Dedifferentiated amniotic fluid mesenchymal stem cell (primary cell): ENCODE measurements around the gene CDCA8.
"Not testable (repeated sequence)": the region's sequence is repeated elsewhere in the genome, so short reads cannot be mapped to it uniquely, and the experiment has no call there.

Experiments used
- DNase-seq: peaks from one replicate; pipeline ENCODE4 v3.0.0-alpha.2; 2016; ENCODE audit errors: extremely low spot score

CDCA8 gene

DNA sequence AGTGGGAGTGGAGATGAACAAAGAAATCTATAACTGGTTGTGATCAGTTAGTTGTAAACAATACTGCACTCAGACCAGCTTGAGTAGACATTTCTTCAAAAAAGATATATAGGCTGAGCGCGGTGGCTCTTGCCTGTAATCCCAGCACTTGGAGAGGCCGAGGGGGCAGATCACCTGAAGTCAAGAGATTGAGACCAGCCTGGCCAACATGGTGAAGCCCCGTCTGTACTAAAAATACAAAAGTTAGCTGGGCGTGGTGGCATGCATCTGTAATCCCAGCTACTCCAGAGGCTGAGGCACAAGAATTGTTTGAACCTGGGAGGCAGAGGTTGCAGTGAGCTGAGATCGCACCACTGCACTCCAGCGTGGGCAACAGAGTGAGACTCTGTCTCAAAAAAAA lies 45.7 kb downstream of the CDCA8 start:
- DNase-seq, result not testable (repeated sequence)

DNA sequence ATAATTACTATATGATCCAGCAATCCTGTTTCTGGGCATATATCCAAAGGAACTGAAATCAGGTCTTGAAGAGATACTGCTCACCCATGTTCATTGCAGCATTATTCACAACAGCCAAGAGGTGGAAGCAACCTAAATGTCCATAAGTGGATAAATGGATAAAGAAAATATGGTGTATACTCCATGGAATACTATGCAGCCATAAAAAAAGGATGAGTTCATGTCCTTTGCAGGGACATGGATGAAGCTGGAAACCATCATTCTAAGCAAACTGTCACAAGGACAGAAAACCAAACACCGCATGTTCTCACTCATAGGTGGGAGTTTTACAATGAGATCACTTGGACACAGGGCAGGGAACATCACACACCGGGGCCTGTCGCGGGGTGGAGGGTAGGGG lies 46.3 kb downstream of the CDCA8 start:
- DNase-seq, result not testable (repeated sequence)

DNA sequence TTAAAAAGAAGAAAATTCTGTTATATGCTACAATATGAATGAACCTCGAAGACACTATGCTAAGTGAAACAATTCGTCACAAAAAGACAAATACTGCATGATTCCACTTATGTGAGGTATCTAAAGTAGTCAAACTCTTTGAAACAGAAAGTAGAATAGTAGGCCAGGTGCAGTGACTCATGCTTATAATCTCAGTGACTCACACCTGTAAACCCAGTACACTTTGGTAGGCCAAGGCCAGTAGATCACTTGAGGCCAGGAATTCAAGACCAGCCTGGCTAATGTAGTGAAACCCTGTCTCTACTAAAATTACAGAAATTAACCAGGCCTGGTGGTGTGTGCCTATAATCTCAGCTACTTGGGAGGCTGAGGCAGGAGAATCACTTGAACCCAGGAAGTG lies 46.9 kb downstream of the CDCA8 start:
- no peak for DNase-seq

DNA sequence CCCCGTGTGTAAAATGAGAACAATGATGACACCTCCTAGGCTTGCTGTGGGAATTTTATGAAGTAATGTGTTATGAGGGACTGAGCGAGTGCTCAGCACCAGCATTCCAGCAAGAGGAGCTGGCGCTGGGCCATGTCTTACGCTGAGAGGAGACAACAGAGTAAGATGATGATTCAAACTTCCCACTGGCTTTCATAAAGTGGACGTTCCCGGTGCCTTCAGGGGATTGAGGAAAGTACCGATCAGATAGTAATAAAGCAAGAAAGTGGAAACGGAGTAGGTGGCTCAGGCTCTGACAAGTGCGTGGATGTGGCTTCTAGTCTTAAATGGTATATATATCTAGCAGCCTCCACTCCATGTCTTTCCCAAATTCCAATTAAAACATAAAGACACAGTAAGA lies 48.8 kb downstream of the CDCA8 start:
- no peak for DNase-seq

GRCh38 chr1:37741662-37742061 lies 49.3 kb downstream of the CDCA8 start:
- DNase-seq, result no peak

- no peak for DNase-seq
Measured at GRCh38 chr1:37746806-37747205, 54.5 kb downstream of the CDCA8 start.

DNA sequence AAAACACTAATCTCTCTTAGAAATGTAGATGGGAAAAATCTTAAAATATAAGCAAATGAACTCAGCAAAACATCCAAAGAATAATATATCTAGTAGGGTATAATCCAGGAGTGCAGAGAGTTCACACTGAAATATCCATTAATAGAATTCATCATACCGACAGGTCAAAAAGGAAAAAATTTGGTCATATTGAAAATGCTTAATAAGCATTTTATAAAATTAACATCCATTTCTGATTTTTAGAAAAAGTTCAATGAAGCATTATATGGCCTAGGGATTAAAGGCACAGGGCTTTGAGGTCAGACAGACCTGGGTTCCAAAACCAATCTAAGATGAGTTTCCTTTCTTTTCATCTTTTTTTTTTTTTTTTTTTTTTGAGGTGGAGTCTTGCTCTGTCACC lies 56.2 kb downstream of the CDCA8 start:
- no peak for DNase-seq

DNA sequence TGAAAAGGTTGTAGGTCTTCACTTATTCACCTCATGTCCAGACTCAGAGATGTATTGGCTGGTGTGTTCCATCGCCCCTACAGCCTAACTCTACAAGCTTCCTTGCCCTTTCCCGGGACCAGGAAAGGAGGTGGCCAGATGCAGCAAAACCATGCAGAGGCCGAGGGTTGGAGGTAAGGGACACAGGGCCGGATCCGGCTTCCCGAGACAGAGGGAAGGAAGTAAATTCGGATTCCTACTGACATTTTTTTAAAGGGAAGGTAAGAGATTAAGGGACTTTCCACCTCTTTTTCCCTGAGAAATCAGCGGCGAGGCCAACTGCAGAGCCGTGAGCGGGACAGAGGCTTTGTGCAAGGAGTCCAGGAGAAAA lies 59.9 kb downstream of the CDCA8 start:
- no peak for DNase-seq

DNA sequence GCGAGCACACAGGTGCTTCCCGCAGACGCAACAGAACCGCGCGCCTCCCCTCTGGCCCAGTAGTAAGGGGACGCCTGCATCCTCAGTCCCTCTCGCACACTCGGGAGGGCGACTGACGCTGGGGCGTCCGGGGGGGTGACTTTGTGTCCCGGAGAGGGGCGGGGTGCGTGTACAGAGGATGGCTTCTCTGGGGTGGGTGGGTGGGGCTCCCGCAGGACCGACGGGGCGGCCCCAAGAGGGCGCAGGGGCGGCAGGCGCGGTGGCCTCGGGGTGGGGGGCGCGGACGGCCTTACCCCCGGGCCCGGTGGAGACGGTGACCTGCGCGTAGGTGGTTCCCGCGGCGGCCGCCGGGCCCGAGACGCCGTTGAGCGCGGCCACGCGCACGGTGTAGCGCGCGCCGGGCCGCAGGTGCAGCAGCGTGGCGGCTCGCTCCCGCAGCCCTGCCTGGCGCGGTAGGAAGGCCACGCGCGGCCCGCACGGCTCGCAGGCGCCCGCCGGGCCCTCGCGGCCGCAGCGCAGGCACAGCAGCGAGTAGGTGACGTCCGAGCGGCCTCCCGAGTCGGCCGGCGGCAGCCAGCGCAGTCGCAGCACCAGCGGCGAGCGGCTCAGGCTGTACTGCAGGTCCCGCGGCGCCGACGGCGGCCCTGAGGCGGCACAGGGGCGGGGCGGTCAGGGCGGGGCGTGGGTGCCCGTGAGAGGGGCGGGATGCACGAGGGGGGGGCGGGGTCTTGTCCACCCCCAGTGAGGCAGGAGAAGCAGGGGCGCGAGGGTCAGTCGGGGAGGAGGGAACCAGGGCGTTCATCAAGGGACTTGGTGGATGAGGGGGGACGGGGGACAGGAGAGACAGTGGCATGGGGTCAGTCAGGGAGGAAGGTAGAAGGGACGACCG lies 60.5 kb downstream of the CDCA8 start:
- DNase-seq, result no peak

DNA sequence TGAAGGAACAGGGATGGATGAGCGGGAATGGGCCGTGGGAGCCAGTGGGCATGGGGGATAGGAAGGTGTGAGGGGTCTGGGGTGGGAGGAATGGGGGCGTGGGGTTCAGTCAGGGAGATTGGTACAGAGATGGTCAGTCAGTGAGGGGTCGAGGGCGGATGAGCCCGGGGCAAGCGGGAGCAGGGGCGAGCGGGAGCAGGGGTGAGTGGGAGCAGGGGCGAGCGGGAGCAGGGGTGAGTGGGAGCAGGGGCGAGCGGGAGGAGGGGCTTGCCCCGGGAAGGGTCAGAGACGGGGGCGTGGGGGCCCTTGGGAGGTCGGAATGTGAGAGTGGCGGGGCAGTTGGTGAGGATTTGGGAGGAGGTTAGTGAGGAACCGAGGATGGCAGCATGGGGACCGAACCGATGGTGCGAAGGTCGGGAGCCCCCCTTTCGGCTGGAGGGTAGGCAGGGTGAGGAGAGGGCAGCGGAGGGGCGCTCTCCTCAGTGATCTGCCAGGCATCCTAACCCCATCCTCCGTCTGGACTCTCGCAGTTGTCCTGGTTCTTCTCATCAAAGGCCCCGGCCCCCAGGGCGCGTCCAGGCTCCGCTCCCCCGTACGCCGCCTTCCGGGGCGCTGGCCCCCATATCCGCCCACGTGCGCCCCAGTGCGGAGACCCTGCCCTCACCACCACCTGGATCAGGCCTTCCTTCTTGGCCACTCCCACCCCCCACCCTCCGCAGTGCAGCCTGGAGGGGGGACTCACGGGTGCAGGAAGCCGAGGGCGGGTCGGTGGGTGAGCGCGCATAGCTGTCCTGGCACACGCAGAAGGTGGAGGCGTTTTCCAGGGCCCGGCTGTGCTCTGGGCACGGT lies 61.4 kb downstream of the CDCA8 start:
- no peak for DNase-seq

GRCh38 chr1:37755290-37755689 lies 63.0 kb downstream of the CDCA8 start:
- no peak for DNase-seq

DNA sequence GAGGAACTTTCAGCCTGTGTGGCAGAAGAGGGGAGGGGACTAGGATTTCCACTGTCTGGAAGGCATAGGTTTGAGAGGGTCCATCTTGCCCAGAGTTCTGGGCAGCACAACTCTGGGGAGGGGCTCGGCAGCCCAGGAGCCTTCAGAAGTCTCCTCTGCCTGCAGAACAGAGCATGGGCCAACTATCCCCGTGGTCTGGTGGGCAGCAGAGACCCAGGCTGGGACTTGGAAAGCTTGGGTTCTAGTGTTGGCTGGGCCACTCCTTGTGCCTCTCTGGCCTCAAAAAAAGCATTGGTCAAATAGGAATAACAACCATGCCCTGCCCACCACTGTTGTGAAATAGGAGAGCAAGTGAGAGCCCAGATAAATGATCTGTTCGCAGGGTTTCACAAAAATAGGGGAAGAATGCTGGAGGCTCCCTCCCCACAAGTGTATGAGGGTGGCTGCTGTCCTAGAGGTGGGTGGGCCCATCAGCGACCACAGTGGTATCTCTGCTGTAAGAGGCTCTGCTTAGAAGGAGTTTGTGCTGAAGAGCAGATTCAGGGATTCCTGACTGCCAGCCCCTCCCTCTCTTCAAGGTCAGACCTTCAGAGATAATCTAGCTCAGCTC lies 63.7 kb downstream of the CDCA8 start:
- DNase-seq, result no peak
